Embryonic facial prominence (tissue), 1 donor: ENCODE data around the gene CDKN2C.
"Not testable (repeated sequence)": the region's sequence is repeated elsewhere in the genome, so short reads cannot be mapped to it uniquely, and the experiment has no call there.

Experiments used
- DNase-seq: peaks from one replicate; pipeline ENCODE4 v3.0.0-alpha.2; 2016; ENCODE audit errors: extremely low spot score

Gene CDKN2C

DNA sequence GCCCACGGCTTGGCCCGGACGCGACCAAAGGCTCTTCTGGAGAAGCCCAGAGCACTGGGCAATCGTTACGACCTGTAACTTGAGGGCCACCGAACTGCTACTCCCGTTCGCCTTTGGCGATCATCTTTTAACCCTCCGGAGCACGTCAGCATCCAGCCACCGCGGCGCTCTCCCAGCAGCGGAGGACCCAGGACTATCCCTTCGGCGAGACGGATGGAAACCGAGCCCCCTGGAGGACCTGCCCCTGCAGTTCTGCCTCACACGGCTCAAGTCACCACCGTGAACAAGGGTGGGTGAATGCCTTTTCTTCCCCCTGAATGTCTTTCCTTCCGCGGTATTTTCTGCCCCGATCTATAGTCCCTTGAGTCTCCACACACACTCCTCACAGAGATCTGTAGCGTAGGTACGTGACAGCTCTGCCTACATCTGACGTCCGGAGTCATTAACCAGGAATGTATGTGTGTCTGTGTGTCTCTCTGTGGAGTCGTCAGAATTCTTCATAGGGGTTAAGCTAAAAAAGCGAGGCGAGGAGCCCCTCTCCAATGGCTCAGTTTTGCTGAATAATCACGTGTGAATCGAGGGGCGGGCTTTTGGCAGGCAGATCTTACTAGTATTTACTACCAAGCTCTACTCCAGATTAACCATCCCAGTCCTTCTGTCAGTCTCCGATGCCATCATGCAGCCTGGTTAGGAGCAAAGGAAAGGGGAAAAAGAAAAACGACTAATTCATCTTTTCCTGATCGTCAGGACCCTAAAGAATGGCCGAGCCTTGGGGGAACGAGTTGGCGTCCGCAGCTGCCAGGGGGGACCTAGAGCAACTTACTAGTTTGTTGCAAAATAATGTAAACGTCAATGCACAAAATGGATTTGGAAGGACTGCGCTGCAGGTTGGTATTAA lies at the start of gene CDKN2C:
Gene CDKN2C, plus strand, starts transcription at position 635 of the 898 bp plus-strand sequence. Its CDS starts 124 bp downstream, at position 759.
- DNase-seq, result no peak

DNA sequence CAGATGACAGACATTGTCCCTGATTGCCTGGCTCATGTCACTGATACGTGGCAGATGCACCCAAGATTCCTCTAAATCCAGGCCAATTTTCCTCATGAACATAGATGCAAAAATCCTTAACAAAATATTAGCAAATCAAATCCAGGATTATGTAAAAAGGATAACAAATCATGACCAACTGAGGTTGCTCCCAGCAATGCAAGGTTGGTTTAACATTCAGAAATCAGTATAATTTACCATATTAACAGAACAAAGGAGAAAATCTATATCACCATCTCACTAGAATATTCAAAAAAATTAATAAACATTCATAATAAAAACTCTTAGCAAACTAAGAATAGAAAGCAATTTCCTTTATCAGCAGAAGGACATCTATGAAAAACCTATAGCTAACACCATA lies 49.6 kb upstream of the CDKN2C start:
- no peak for DNase-seq

DNA sequence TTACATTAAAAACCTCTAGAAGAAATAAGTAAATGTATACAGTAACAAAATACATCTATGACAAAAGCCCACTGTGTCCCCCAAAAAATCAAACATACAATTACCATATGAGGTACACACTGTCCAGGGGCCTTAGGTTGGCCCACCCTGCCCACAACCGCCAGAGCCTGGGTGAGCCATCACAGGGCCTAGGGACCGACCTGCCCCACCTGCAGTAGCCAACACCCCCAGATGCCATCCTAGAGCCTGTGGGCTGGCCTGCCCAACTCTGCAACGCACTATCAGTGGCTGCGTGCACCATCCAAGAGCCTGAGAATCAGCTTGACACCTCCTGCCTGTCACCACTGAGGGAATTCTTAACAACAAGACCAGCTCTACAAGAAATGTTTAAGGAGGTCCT lies 49.0 kb upstream of the CDKN2C start:
- no peak for DNase-seq

DNA sequence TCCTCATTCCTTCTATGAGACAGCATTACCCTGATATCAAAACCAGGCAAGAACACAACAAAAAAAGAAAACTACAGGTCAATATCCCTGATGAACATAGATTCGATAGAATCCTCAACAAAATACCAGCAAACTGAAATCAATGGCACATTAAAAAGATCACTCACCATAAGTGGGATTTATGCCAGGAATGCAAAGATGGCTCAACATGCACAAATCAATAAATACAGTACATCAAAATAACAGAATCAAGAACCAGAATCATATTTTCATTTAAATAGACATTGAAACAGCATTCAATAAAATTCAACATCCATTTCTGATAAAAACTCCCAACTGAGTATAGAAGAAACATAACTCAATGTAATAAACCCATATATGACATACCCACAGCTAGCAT lies 46.5 kb upstream of the CDKN2C start:
- DNase-seq, result no peak

DNA sequence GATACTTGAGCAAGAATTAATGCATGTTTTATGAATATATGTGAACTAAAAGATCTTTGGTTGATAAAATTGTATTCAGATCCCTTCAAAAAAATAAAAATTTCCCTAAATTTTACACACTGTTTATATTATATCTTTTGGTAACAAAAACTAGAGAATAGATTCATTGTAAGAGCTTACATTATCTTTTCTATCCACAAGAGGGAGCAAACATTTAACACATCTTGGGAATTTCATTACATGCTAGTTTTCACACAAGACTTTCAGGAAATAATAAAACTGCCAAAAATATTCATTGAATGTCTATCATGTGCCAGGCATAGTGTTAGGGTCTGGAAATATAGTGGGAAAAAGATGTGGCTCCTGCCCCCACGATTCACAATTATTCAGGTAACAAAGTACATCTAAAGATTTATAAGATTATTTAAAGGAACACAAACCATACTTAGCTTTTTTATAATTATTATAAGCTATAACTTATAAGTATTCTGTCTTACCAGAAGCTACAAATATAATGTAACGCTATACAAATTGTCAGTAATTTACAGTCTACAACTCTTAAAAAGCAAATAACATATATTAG lies 40.6 kb upstream of the CDKN2C start:
- DNase-seq, result no peak

DNA sequence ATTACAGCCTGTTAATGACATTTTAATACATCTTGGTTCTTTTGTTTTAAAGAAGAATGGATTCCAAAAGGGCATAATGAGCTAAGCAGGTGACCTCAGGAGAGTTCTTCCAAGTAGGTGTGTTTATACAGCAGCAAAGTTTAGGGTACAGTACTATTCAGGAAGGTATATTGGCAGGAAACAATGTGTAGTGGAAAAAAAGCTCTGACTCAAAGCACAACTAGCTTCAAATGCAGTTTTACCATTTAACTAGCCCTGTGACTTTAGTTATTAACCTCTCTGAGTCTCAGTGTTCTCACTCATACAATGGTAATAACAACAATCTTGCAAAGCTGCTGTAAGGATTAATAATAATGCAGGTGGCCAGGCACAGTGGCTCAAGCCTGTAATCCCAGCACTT lies 39.9 kb upstream of the CDKN2C start:
- no peak for DNase-seq

DNA sequence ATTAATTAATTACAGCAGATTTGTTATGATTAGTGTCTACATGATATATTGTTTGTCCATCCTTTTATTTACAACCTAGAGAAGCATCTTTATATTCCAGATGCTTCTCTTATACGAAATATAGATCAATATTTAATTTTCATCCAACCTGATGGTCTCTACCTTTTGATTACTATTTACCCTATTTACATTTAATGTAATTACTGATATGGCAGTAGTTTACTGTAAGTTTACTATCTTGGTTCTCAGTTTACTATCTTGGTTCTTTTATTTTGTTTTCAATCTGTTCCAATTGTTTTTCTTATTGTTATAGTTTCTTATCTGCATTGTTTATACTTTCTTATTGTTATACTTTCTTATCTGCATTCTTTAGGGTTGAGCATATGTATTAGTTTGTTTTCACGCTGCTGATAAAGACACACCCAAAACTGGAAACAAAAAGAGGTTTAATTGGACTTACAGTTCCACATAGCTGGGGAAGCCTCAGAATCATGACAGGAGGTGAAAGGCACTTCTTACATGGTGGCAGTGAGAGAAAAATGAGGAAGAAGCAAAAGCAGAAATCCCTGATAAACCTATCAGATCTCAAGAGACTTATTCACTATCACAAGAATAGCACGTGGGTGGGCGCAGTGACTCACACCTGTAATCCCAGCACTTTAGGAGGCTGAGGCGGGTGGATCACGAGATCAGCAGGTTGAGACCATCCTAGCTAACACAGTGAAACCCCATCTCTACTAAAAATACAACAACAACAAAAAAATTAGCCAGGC lies 38.9 kb upstream of the CDKN2C start:
- no peak for DNase-seq

DNA sequence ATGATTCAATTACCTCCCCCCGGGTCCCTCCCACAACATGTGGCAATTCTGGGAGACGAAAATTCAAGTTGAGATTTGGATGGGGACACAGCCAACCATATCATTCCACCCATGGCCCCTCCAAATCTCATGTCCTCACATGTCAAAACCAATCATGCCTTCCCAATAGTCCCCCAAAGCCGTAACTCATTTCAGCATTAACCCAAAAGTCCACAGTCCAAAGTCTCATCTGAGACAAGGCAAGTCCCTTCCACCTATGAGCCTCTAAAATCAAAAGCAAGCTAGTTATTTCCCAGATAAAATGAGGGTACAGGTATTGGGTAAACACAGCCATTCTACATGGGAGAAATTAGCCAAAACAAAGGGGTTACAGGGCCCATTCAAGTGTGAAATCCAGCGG lies 38.0 kb upstream of the CDKN2C start:
- not testable (repeated sequence) for DNase-seq

DNA sequence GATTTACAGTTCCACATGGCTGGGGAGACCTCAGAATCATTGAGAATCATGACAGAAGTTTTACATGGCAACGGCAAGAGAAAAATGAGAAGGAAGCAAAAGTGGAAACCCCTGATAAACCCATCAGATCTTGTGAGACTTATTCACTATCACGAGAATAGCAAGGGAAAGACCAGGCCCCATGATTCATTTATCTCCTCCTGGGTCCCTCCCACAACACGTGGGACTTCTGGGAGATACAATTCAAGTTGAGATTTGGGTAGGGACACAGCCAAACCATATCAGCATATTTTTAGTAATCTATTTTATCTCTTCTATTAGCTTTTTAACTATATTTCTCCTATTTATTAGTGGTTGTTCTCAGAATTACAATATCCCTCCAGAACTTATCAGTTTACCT lies 36.3 kb upstream of the CDKN2C start:
- not testable (repeated sequence) for DNase-seq

DNA sequence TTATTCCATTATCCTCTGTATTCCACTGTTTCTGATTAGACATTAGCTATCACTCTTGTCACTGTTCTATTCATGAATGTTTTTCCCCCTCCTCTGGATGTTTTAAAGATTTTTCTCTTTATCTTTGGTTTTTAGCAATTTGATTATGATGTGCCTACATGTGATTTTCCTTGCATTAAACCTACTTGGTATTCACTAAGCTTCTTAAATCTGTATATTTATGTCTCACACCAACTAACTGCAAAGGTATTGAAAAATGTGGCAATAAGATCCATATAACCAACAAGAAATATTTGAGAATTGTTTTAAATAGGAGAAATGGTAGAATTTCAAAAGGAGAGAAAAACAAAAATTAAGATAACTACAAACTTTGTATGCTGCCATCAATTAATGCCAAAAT lies 35.2 kb upstream of the CDKN2C start:
- DNase-seq, result no peak

DNA sequence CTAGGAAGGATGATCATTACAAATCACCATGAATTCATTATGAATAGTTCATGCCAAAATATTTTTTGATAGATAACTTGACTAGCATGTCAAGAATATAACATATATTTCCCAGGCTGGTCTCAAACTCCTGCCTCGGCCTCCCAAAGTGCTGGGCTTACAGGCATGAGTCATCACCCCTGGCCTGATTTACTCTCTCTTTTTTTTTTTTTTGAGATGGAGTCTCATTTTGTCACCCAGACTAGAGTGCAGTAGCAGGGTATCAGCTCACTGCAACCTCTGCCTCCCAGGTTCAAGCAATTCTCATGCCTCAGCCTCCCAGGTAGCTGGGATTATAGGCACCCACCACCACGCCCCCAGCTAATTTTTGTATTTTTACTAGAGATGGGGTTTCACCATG lies 34.8 kb upstream of the CDKN2C start:
- not testable (repeated sequence) for DNase-seq

DNA sequence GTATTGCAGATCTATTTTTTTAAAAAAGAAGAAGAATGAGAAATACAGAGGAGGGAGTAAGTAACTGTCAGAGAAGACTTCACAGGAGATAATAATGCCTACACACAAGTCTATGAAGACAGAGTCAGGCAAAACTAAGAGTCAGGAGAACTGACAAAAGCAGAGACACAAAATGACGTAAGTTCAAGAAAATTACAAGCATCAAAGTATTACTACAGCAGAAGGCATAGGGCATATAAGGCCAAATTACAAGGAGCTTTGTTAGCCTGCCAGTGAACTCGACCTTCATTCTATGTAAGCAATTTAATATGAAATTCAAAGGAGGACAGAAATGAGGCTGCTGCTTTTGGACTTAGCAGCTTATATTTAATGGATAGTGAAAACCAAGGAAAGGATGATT lies 33.7 kb upstream of the CDKN2C start:
- DNase-seq, result no peak

DNA sequence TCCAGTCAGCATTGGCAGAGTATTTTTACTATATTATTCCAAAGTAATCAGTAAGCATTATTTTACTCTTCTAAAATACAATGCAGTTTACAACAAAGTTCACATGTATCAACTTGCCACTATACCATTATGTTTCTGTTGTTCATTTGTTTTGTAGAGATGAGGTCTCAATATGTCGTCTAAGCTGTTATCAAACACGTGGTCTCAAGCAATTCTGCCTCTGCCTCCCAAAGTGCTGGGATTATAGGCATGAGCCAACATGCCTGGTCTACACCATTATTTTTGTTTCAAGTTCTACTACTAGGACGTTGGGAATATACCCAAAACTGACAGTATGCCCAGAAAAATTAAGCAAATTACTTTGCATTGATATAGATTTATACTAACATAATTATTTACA lies 29.8 kb upstream of the CDKN2C start:
- no peak for DNase-seq

DNA sequence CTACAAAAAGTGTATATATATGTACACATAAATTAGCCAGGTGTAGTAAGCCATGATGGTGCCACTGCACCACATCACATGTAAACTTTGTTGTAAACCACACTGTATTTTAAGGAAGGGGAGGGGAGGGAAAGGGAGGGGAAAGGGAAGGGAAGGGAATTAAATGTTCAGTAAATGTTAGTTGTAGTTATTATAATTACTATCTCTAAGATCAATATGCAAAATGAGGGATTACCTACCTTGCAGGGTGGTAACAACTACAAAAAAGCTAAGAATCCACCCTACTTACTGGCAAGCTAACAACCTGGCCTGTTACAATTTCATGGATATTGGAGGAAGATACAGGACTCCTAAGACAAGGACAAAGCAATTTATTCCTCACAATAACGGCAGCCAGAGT lies 27.7 kb upstream of the CDKN2C start:
- DNase-seq, result no peak

DNA sequence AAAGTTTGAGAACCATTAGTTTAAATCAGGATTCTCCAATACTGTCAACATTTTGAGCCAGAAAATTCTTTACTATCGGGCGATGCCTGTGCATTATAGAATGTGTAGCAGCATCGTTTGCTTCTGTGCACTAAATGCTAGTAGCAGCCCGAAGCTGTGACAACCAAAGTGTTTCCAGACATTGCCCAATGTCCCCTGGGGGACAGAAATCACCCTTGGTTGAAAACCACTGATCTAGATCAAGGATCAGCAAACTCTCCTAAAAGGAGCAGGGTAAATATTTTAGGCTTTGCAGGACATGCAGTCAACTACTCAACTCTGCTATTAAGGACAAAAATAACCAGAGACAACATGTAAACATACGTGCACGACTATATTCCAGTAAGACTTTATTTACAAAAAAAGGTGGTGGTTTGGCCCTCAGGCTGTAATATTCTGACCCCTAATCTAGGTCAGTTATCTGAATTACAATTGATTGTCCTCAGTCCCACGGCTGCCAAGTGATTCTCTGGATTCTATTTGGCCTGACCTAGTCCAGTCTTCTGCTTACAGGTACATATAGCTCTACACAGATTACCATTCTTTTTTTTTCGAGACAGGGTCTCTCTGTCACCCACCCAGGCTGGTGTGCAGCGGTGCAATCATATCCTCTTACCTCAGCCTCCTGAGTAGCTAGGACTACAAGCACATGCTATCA lies 20.6 kb upstream of the CDKN2C start:
- DNase-seq, result no peak

DNA sequence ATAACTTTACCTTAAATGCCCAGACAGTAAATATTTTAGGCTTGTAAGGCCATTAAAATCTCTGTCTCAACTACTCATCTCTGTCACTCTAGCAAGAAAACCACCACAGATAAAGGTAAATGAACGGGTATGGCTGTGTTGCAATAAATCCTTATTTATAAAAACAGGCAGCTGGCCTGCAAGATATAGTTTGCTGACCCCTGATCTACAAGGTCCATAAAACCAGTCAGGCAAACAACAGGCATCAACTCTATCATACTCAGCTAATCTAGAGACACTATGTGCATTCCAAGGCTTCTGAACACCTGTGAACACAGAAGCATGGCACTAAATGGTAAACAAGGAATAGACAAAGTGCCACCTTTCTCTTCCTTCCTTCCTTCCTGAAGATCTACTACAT lies 19.6 kb upstream of the CDKN2C start:
- DNase-seq, result no peak

DNA sequence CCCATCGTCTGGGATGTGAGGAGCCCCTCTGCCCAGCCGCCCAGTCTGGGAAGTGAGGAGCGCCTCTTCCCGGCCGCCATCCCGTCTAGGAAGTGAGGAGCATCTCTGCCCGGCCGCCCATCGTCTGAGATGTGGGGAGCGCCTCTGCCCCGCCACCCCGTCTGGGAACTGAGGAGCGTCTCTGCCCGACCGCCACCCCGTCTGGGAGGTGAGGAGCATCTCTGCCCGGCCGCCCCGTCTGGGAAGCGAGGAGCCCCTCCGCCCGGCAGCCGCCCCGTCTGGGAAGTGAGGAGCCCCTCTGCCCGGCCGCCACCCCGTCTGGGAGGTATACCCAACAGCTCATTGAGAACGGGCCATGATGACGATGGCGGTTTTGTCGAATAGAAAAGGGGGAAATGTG lies 17.5 kb upstream of the CDKN2C start:
- not testable (repeated sequence) for DNase-seq

DNA sequence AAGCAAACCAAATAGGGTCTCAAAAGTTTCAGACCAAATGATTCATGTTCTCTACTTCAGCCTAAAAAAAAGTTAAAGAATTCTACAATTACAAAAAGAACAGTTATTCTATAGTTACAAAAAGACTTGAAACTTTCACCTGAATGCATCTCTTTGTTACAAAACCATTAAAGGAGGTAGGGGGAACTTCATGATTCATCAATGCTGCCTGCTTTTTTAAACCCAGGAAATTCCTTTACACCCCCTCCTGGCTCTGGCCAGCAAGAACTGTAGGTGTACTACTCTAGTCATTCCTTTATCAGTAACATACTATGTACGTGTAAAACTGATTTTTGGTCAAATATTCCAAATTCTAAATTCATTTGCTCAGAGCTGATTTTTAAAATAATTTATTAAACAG lies 14.9 kb upstream of the CDKN2C start:
- no peak for DNase-seq

DNA sequence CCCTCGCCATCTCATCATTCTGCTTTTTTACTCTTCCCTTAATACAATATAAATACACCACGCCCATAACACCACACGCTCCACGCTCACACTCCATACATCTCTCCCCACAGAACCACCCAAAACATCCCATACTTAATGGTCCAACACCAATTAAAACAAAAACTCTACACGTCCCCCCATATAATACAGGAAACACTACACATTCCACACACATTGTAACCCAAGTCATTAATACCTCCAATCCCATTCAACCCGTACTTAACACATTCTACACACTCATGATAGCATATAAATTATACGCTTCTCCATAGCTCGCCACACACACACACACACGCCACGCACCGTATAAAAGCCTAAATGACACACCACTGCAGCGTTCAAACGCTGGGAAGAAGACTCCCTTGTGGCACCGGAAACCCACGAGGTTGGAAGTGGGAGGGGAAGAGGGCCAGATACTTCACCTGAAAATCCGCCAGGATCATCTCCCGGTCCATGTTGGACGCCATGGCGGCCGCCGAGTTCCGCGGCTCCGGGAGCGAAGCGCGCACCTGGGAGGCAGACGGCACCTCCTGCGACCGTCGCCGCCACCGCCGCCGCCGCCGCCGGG lies 10.6 kb upstream of the CDKN2C start:
- no peak for DNase-seq

DNA sequence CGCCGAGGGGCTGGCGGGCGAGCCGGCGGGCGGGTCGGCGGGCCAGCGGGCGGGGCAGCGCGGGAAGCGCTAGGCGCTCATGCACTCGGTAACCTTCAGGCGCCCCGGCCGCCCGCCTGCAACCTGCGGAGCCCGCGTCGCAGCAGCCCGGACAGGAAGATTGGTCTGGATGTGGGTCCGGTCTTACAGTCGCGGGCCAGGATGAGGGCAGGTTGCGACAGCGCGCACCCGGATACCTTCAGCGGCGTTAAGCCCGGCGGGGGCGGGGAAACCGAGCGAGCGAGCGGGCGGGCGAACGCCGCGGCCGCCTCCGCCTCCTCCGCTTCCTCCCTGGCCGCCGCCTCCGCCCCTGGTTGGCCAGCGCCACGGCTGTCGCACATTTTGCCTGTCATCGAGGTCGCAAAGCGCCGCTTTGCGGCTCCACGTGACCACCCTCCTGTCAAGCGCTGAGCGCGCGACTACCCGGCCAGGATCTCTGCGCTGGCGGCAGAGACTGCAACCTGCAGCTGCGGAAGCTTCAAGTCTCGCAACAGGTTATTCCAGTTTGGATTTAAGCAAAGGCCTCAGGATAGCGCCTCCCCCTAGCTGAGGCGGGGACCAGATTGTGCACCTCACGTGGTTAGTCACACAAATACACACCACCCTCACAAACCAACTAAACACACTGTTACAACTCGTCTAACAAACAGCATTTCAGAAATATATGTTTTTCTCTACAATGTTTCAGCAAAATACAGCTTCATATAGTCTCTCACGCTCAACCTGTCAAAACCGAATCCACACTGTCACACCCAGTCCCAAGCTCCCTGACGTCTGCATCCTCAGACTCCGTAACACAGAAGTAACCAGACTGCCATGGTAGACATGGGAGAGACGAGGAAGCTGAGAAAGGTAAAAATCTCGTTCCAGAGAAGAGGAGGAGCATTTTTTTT lies 9.9 kb upstream of the CDKN2C start, which contains the start of gene FAF1:
Gene FAF1, minus strand, starts transcription at position 355 of the 932 bp plus-strand sequence. CDS start 456 bp downstream, outside the sequence.
- DNase-seq, result peak; percentile 91
